DND-41 (cell line): ENCODE data around the gene MEGF6.

Source experiments
- ATAC-seq: fragments of 200-7000 bp; cut with Tn5 transposase; 3 replicates; pipeline ENCODE4 v1.9.1; 2021; ENCODE audit warnings: low read depth; ENCODE audit not compliant: insufficient read depth
- DNase-seq: peaks from one replicate; pipeline ENCODE4 v3.0.0-alpha.2; 2020
- H2AFZ ChIP-seq: 2 replicates; pipeline ENCODE4 v1.6.0; 2012; ENCODE audit warnings: low read depth, low read length
- H3K27ac ChIP-seq: 2 replicates; pipeline ENCODE4 v1.5.1; 2012; ENCODE audit warnings: low read length, inconsistent platforms
- H3K27me3 ChIP-seq: fragments of 200-600 bp; sonication (generic); 2 replicates; pipeline ENCODE4 v1.6.0; 2012; ENCODE audit warnings: low read length, mild to moderate bottlenecking, inconsistent platforms; ENCODE audit not compliant: insufficient read depth, poor library complexity
- H3K36me3 ChIP-seq: 2 replicates; pipeline ENCODE4 v1.5.1; 2012; ENCODE audit warnings: low read length, inconsistent platforms; ENCODE audit not compliant: insufficient read depth
- H3K4me1 ChIP-seq: 2 replicates; pipeline ENCODE4 v1.5.1; 2012; ENCODE audit warnings: mild to moderate bottlenecking, low read length; ENCODE audit not compliant: insufficient read depth
- H3K4me2 ChIP-seq: 2 replicates; pipeline ENCODE4 v1.6.0; 2012; ENCODE audit warnings: mild to moderate bottlenecking, moderate library complexity, low read length, inconsistent platforms; ENCODE audit not compliant: insufficient read depth
- H3K4me3 ChIP-seq, 2 experiments: fragments of 200-600 bp in 1 of 2; shearing (Covaris generic) in 1 of 2; 2 replicates each; pipeline ENCODE4 v1.5.1; 2012 to 2016; ENCODE audit warnings: inconsistent platforms in 2 of 2, low read length in 2 of 2, mild to moderate bottlenecking in 2 of 2, low read depth in 1 of 2, moderate library complexity in 1 of 2
- H3K79me2 ChIP-seq: 2 replicates; pipeline ENCODE4 v1.6.0; 2012; ENCODE audit warnings: low read length, inconsistent platforms; ENCODE audit not compliant: insufficient read depth
- H3K9ac ChIP-seq: 2 replicates; pipeline ENCODE4 v1.6.0; 2012; ENCODE audit warnings: low read depth, mild to moderate bottlenecking, inconsistent platforms, low read length, moderate library complexity
- H3K9me3 ChIP-seq: 2 replicates; pipeline ENCODE4 v1.5.1; 2012; ENCODE audit warnings: low read length, moderate library complexity, mild to moderate bottlenecking, inconsistent platforms; ENCODE audit not compliant: insufficient read depth, severe bottlenecking
- H4K20me1 ChIP-seq: 2 replicates; pipeline ENCODE4 v1.6.0; 2012; ENCODE audit warnings: low read length; ENCODE audit not compliant: insufficient read depth
- CTCF ChIP-seq: IDR thresholded peaks from 2 replicates; pipeline ENCODE4 v1.5.1; 2012; ENCODE audit warnings: borderline replicate concordance, low read length, moderate library complexity, mild to moderate bottlenecking; ENCODE audit not compliant: poor library complexity, severe bottlenecking; ENCODE audit errors: extremely low read depth
- EZH2 ChIP-seq: IDR thresholded peaks from 3 replicates; pipeline ENCODE4 v1.6.1; 2012; ENCODE audit warnings: borderline replicate concordance, low read depth, mild to moderate bottlenecking, moderate library complexity, low read length, inconsistent platforms; ENCODE audit not compliant: severe bottlenecking

MEGF6 gene

GRCh38 chr1:3502641-3503524 lies 108.4 kb downstream of the MEGF6 start:
- Histone ChIP-seq H2AFZ (no peak overlapping the region), H3K36me3 (no peaks in the 10 kb centered on the region), H3K4me1 (no peaks in the 10 kb centered on the region), H3K27me3 (no peaks in the 10 kb centered on the region), H4K20me1 (peaks cover 8% of the 10 kb centered on the region), H3K79me2 (no peaks in the 10 kb centered on the region), H3K4me3 (no peak overlapping the region), H3K9ac (no peak overlapping the region), H3K27ac (no peak overlapping the region), H3K9me3 (no peaks in the 10 kb centered on the region), H3K4me2 (no peak overlapping the region)
- TF ChIP-seq CTCF (no peak), EZH2 (no peak)
- no peak for ATAC-seq
- no peak for DNase-seq

- DNase-seq (peak; percentile 30), ATAC-seq (peak; percentile 42; the same call in 1 of the 3 replicates)
- H3K79me2 ChIP-seq: no peaks in the 10 kb centered on the region
- H3K4me3 ChIP-seq: no peak overlapping the region
- TF ChIP-seq EZH2 (no peak), CTCF (no peak)
- no peak overlapping the region for H2AFZ ChIP-seq
- no peaks in the 10 kb centered on the region for H3K9me3 ChIP-seq
- H3K27ac ChIP-seq: no peak overlapping the region
- no peaks in the 10 kb centered on the region for H3K36me3 ChIP-seq
- H3K4me1 ChIP-seq: no peaks in the 10 kb centered on the region
- H3K9ac ChIP-seq: no peak overlapping the region
- H3K27me3 ChIP-seq: no peaks in the 10 kb centered on the region
- H3K4me2 ChIP-seq: no peak overlapping the region
- H4K20me1 ChIP-seq: peaks cover 8% of the 10 kb centered on the region
Observed at GRCh38 chr1:3501856-3502640, 109.3 kb downstream of the MEGF6 start.

GRCh38 chr1:3501437-3501836 lies 109.9 kb downstream of the MEGF6 start:
- no peak overlapping the region for H3K9ac ChIP-seq

More at GRCh38 chr1:3501437-3501836, 109.9 kb downstream of the MEGF6 start:
- ATAC-seq: no peak
- no peak for DNase-seq
- H3K9me3 ChIP-seq: no peaks in the 10 kb centered on the region
- H3K4me2 ChIP-seq: no peak overlapping the region
- H3K27ac ChIP-seq: no peak overlapping the region
- H3K79me2 ChIP-seq: no peaks in the 10 kb centered on the region
- TF ChIP-seq CTCF (no peak), EZH2 (no peak)
- no peaks in the 10 kb centered on the region for H3K36me3 ChIP-seq
- no peaks in the 10 kb centered on the region for H3K27me3 ChIP-seq
- H2AFZ ChIP-seq: no peak overlapping the region
- peaks cover 8% of the 10 kb centered on the region for H4K20me1 ChIP-seq
- H3K4me1 ChIP-seq: no peaks in the 10 kb centered on the region
- no peak overlapping the region for H3K4me3 ChIP-seq
